OCI-LY3 (cell line): ENCODE measurements around the gene FALEC.
"Not testable (repeated sequence)": the region's sequence is repeated elsewhere in the genome, so short reads cannot be mapped to it uniquely, and the experiment has no call there.

Experiments
- EZH2phosphoT487 ChIP-seq: fragments of 200-600 bp; shearing (Covaris generic); IDR thresholded peaks from 2 replicates; pipeline ENCODE4 v1.6.1; 2018; ENCODE audit warnings: antibody characterized with exemption, mixed run types, low read depth
- TF ChIP-seq, protein P1 (sequence below): fragments of 200-600, 300-600 bp; sonication (generic); IDR thresholded peaks from 2 replicates; pipeline ENCODE4 v1.5.1; 2014; ENCODE audit warnings: antibody characterized with exemption, low read length, low read depth

DNA sequence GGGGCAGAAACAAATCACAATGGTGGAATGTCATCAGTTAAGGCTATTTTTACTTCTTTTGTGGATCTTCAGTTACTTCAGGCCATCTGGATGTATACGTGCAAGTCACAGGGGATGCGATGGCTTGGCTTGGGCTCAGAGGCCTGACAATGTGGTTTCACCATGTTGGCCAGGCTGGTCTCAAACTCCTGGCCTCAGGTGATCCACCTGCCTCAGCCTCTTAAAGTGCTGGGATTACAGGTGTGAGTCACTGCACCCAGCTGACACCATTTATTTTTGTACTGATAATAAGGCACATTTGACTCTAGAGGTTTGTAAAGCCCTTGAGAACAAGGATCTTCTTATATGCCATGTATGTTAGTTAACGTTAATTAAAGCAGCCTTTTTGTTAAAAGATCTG, 65.4 kb downstream of the FALEC start:
- TF ChIP-seq, protein P1, sequence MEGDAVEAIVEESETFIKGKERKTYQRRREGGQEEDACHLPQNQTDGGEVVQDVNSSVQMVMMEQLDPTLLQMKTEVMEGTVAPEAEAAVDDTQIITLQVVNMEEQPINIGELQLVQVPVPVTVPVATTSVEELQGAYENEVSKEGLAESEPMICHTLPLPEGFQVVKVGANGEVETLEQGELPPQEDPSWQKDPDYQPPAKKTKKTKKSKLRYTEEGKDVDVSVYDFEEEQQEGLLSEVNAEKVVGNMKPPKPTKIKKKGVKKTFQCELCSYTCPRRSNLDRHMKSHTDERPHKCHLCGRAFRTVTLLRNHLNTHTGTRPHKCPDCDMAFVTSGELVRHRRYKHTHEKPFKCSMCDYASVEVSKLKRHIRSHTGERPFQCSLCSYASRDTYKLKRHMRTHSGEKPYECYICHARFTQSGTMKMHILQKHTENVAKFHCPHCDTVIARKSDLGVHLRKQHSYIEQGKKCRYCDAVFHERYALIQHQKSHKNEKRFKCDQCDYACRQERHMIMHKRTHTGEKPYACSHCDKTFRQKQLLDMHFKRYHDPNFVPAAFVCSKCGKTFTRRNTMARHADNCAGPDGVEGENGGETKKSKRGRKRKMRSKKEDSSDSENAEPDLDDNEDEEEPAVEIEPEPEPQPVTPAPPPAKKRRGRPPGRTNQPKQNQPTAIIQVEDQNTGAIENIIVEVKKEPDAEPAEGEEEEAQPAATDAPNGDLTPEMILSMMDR: not testable (repeated sequence)
- not testable (repeated sequence) for TF ChIP-seq EZH2phosphoT487
